ENCODE data around the gene NOL4L. TPM values are rescaled to one million over a fixed set of nuclear protein-coding genes. Genes with fewer than 3 reads are reported as not detected.

Gene NOL4L
- total and polyA plus RNA-seq, 4 donors: 7.9 to 20.6 (median 12.2) TPM

DNA sequence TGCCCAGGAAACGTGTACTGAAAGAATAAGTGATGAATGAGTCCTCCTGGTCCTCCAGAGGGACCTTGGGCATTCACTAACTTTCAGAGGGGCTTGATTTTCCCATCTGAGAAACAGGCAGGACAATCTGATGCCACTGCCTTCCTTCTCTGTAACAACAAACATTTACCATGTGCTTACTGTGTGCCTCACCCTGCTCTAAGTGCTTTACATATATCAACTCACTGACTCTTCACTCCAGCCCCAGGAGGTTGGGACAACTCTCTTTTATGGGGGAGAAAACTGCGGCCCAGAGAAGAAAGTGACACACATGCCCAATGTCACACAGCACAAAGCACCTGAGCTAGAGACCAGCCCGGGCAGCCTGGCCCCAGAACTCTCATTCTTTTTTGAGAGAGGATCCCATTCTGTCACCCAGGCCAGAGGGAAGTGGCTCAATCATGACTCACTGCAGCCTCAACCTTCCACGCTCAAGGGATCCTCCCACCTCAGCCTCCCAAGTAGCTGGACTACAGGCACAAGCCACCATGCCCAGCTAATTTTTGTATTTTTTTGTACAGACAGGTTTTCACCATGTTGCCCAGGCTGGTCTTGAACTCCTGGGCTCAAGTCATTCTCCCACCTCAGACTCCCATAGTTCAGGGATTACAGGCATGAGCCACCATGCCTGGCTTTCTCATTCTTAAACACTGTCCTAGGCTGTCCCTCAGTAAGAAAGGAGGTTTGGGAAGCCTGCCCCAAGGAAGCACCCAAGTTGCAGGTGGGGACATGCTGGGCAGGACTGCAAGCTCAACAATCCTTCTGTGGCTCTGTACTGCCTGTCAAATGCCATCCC is 38.0 kb downstream of the NOL4L start:
- 82 to 84% methylated on average over 4 of the region's 4 CpGs for WGBS, 2 donors
- Histone ChIP-seq H3K27me3 (ENCODE audit: control insufficient read depth in 3 of 3, insufficient read depth in 3 of 3, low read length in 2 of 3) (no peaks in the 10 kb centered on the region), H3K9ac (ENCODE audit: insufficient read depth in 1 of 2, low read length in 2 of 2) (no peak overlapping the region), H3K36me3 (ENCODE audit: control insufficient read depth in 4 of 4, insufficient read depth in 4 of 4, low read length in 4 of 4) (no peaks in the 10 kb centered on the region), H3K4me1 (ENCODE audit: control insufficient read depth in 5 of 5, insufficient read depth in 5 of 5, low read length in 5 of 5) (peaks cover 0 to 1% (median 0%) of the 10 kb centered on the region in 5 donors), H3K27ac (ENCODE audit: low read depth in 1 of 2, low read length in 1 of 2) (no peak overlapping the region), H3K9me3 (ENCODE audit: control insufficient read depth in 4 of 4, insufficient read depth in 3 of 4, low read length in 3 of 4) (peaks cover 0 to 3% (median 0%) of the 10 kb centered on the region in 4 donors), H3K4me3 (no peak overlapping the region)
- TF ChIP-seq, protein P1, sequence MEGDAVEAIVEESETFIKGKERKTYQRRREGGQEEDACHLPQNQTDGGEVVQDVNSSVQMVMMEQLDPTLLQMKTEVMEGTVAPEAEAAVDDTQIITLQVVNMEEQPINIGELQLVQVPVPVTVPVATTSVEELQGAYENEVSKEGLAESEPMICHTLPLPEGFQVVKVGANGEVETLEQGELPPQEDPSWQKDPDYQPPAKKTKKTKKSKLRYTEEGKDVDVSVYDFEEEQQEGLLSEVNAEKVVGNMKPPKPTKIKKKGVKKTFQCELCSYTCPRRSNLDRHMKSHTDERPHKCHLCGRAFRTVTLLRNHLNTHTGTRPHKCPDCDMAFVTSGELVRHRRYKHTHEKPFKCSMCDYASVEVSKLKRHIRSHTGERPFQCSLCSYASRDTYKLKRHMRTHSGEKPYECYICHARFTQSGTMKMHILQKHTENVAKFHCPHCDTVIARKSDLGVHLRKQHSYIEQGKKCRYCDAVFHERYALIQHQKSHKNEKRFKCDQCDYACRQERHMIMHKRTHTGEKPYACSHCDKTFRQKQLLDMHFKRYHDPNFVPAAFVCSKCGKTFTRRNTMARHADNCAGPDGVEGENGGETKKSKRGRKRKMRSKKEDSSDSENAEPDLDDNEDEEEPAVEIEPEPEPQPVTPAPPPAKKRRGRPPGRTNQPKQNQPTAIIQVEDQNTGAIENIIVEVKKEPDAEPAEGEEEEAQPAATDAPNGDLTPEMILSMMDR (IDR thresholded peaks at IDR 0.05; ENCODE audit: control extremely low read depth, extremely low read depth): no peak
- DNase-seq (no peak), ATAC-seq (ENCODE audit: insufficient read depth, low FRiP score) (no peak)

DNA sequence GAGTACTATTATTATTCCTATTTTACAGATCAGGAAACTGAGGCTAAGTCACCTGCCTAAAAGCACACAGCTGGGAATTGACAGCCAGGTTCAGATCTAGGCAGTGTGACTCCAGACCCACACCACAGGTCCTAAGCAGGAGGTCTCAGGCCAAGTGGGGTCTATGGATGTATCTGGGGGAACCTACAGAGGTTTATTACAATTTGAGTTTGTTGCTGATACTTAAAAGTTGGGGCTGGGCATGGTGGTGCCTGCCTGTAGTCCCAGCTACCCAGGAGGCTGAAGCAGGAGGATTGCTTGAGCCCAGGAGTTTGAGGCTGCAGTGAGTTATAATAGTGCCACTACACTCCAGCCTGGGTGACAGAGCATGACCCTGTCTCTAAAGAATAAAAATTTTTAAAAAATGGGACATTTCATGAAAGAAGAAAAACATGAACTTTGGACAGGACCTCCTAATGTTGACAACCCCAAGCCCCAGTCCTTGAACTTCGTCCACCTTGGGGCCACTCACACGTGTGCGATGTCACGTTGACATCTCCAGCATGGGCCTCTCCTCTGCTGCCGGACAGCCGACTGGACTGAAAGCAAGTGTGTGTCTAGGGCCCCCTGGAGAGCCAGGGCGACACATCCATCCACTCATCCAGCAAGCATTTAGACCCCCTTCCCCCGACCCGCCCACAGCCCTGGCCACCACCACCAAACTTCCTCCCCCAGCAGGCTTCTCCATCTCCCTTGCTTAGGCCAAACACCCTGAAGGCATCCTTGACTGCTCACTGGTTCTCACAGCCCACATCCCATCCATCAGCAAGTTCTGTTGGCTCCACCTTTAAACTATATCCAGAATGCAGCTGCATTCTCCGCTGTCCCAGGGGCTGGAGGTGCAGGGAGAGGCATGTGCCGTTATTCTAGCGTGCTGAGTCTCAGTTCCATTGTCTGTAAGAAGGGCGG is 40.0 kb downstream of the NOL4L start:
- DNase-seq: no peak
- H3K36me3 ChIP-seq (ENCODE audit: control insufficient read depth in 4 of 4, insufficient read depth in 4 of 4, low read length in 4 of 4): no peaks in the 10 kb centered on the region
- no peaks in the 10 kb centered on the region for H3K27me3 ChIP-seq (ENCODE audit: control insufficient read depth in 3 of 3, insufficient read depth in 3 of 3, low read length in 2 of 3)
- TF ChIP-seq, protein P1 (IDR thresholded peaks at IDR 0.05; ENCODE audit: control extremely low read depth, extremely low read depth): no peak
- H3K4me3 ChIP-seq: no peak overlapping the region
- H3K27ac ChIP-seq (ENCODE audit: low read depth in 1 of 2, low read length in 1 of 2): no peak overlapping the region
- no peak overlapping the region for H3K9ac ChIP-seq (ENCODE audit: insufficient read depth in 1 of 2, low read length in 2 of 2)
- peaks cover 0 to 3% (median 0%) of the 10 kb centered on the region in 4 donors for H3K9me3 ChIP-seq (ENCODE audit: control insufficient read depth in 4 of 4, insufficient read depth in 3 of 4, low read length in 3 of 4)
- WGBS, 2 donors: 83 to 86% methylated on average over 13 of the region's 13 CpGs
- no peak for ATAC-seq (ENCODE audit: insufficient read depth, low FRiP score)
- H3K4me1 ChIP-seq (ENCODE audit: control insufficient read depth in 5 of 5, insufficient read depth in 5 of 5, low read length in 5 of 5): peaks cover 0 to 4% (median 1%) of the 10 kb centered on the region in 5 donors

DNA sequence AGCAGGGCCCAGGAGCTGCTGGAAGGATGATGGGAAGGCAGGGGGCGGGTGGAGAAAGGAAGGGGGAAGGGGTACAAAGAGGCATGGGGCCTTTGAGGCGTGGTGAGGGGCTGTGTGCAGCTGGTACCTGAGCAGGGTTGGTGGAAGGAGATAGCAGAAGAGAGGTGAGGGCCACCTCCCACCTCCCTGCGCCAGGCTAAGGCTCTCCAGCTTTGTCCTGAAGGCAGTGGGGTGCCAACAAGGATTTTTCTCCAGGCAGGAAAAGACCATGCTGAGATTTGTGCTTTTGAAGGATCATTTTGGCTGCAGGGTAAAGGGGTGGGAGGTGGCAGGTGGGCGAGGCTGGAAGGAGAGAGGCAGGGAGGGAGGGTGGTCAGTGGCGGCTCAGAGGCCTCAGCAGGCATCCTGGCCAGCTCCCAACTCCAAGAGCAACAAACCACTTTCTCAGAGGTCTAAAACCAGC is 40.8 kb downstream of the NOL4L start:
- Histone ChIP-seq H3K27me3 (ENCODE audit: control insufficient read depth in 3 of 3, insufficient read depth in 3 of 3, low read length in 2 of 3) (no peaks in the 10 kb centered on the region), H3K4me1 (ENCODE audit: control insufficient read depth in 5 of 5, insufficient read depth in 5 of 5, low read length in 5 of 5) (peaks cover 0 to 7% (median 2%) of the 10 kb centered on the region in 5 donors), H3K4me3 (no peak overlapping the region), H3K27ac (ENCODE audit: low read depth in 1 of 2, low read length in 1 of 2) (no peak overlapping the region), H3K36me3 (ENCODE audit: control insufficient read depth in 4 of 4, insufficient read depth in 4 of 4, low read length in 4 of 4) (no peaks in the 10 kb centered on the region), H3K9me3 (ENCODE audit: control insufficient read depth in 4 of 4, insufficient read depth in 3 of 4, low read length in 3 of 4) (peaks cover 0 to 3% (median 0%) of the 10 kb centered on the region in 4 donors), H3K9ac (ENCODE audit: insufficient read depth in 1 of 2, low read length in 2 of 2) (no peak overlapping the region)
- TF ChIP-seq, protein P1 (IDR thresholded peaks at IDR 0.05; ENCODE audit: control extremely low read depth, extremely low read depth): no peak
- ATAC-seq (ENCODE audit: insufficient read depth, low FRiP score): no peak
- DNase-seq: no peak
- WGBS, 2 donors: 91 to 93% methylated on average over 5 of the region's 5 CpGs

Data from lung (tissue), 12 donors.